Upper lobe of right lung (tissue), 1 donor: ENCODE results near the gene TCIRG1. TPM values are rescaled to one million over a fixed set of nuclear protein-coding genes. Genes with fewer than 3 reads are reported as not detected.

Source experiments
- ATAC-seq: fragments of 200-7000 bp; cut with Tn5 transposase; one replicate; pipeline ENCODE4 v1.9.1; 2020; ENCODE audit warnings: mild to moderate bottlenecking, moderate library complexity
- DNase-seq: peaks from one replicate; pipeline ENCODE4 v3.0.0-alpha.2; 2020
- H3K27ac ChIP-seq: fragments of 200-600 bp; one replicate; pipeline ENCODE4 v1.8.0; 2022
- H3K27me3 ChIP-seq: fragments of 200-600 bp; one replicate; pipeline ENCODE4 v1.8.0; 2022; ENCODE audit warnings: mild to moderate bottlenecking
- H3K36me3 ChIP-seq: fragments of 200-600 bp; one replicate; pipeline ENCODE4 v1.8.0; 2022
- H3K4me1 ChIP-seq: fragments of 200-600 bp; one replicate; pipeline ENCODE4 v1.8.0; 2022
- H3K4me3 ChIP-seq: fragments of 200-600 bp; one replicate; pipeline ENCODE4 v1.8.0; 2022; ENCODE audit warnings: mild to moderate bottlenecking
- H3K9me3 ChIP-seq: fragments of 200-600 bp; one replicate; pipeline ENCODE4 v1.8.0; 2022
- intact Hi-C: fragments of 100-400 bp; cut with DNase I; formaldehyde crosslinking; loops from one replicate; pipeline ENCODE4 v1.11.0; 2022
- total RNA-seq: library from RNA; stranded (reverse); fragmentation: NEBNext Ultra II Directional; extraction: Animal tissue kit (Norgen Biotek cat#: 25700); gene quantifications from one replicate; pipeline ENCODE4 v1.2.1, GENCODE V29; 2021
- TF ChIP-seq, protein P1 (sequence below): fragments of 200-600 bp; IDR thresholded peaks from one replicate; pipeline ENCODE4 v1.8.0; 2022; ENCODE audit warnings: antibody characterized with exemption
- donor health status: DM: no; HTN: yes; CAD: no; lungs with severe emphysema.

The TCIRG1 gene
- total RNA-seq, 1 donor from 2014 or later, result 216 TPM

DNA sequence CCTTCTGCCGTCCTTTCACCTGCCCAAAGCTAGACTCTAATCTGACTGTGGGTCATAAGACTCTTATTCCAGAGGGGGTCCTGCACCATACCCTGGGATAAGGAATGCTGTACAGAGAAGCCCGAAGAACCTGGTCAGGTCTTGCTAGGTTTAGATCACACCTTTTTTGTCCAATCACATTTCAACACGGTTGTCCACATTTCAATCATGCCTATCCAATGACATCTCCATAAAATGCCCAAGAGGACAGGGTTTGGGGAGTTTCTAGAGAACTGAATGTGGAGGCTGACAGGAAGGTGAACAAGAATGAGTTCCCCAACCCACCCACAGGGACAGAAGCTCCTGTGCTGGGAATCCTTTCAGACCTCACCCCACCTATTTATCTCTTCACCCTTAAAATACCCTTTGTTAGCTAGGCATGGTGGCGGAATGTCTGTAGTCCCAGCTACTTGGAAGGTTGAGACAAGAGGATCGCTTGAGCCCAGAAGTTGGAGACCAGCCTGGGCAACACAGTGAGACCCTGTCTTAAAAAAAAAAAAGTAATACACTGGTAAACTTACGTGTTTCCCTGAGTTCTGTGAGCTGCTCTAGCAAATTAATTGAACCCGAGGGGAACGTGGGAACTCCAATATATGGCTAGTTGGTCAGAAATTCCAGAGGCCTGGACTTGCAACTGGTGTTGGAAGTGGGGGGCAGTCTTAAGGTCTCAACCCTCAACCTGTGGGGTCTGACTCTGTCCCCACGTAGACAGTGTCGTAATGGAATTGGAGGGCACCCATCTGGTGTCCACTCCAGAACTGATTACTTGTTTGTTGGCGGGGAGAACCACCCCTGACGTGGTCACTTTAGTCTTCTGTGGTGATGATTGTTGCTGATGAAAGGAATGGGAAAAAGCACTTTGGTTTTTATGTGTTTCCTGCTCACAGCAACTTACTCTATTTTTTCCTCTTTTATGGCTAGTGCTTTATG is 17.8 kb downstream of the TCIRG1 start:
- TF ChIP-seq, protein P1, sequence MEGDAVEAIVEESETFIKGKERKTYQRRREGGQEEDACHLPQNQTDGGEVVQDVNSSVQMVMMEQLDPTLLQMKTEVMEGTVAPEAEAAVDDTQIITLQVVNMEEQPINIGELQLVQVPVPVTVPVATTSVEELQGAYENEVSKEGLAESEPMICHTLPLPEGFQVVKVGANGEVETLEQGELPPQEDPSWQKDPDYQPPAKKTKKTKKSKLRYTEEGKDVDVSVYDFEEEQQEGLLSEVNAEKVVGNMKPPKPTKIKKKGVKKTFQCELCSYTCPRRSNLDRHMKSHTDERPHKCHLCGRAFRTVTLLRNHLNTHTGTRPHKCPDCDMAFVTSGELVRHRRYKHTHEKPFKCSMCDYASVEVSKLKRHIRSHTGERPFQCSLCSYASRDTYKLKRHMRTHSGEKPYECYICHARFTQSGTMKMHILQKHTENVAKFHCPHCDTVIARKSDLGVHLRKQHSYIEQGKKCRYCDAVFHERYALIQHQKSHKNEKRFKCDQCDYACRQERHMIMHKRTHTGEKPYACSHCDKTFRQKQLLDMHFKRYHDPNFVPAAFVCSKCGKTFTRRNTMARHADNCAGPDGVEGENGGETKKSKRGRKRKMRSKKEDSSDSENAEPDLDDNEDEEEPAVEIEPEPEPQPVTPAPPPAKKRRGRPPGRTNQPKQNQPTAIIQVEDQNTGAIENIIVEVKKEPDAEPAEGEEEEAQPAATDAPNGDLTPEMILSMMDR, result no peak
- DNase-seq (peak; percentile 13), ATAC-seq (no peak)
- H3K27me3 ChIP-seq, result no peaks in the 10 kb centered on the region
- no peak overlapping the region for H3K4me3 ChIP-seq
- H3K36me3 ChIP-seq, result peaks cover 34% of the 10 kb centered on the region
- no peaks in the 10 kb centered on the region for H3K4me1 ChIP-seq
- H3K9me3 ChIP-seq, result no peaks in the 10 kb centered on the region
- H3K27ac ChIP-seq, result no peak overlapping the region
- intact Hi-C loops, result no loop called here

DNA sequence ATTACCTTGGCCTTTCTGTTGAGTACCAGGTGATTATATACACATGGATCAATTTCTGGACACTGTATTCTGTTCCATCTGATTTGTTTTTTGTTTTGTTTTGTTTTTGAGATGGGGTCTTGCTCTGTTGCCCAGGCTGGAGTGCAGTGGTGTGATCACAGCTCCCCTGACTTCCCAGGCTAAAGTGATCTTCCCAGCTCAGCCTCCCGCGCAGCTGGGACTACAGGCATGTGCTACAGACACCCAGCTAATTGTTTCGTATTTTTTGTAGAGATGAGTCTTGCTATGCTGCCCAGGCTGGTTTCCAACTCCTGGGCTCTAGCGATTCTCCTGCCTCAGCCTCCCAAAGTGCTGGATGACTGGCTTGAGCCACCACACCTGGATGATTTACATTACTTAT is 19.0 kb downstream of the TCIRG1 start:
- intact Hi-C loops, result no loop called here
- Histone ChIP-seq H3K27ac (no peak overlapping the region), H3K4me1 (no peaks in the 10 kb centered on the region), H3K36me3 (peaks cover 36% of the 10 kb centered on the region), H3K9me3 (no peaks in the 10 kb centered on the region), H3K4me3 (no peak overlapping the region), H3K27me3 (no peaks in the 10 kb centered on the region)
- peak; percentile 21 for DNase-seq
- no peak for ATAC-seq
- TF ChIP-seq, protein P1, result no peak

DNA sequence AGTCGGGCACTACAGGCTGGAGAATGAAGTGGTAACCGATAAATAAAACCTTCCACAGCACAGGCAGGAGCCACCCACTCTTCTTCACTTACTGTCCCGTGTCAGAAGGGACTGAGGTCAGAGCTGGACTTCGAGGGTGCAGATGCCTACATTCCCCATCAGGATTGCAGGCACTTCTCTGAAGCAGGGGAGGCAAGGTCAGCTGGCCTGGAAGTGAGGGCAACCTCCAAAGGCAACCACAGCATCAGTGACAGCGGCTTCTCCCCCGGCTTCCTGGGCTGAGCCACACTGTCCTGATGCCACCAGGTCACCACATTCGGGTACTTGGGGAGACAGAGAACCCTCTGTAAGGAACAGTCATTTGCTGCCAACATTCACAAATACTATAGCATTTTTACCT is 22.7 kb downstream of the TCIRG1 start:
- intact Hi-C loops, result no loop called here
- Histone ChIP-seq H3K4me3 (no peak overlapping the region), H3K9me3 (no peaks in the 10 kb centered on the region), H3K4me1 (no peaks in the 10 kb centered on the region), H3K27me3 (no peaks in the 10 kb centered on the region), H3K36me3 (peaks cover 68% of the 10 kb centered on the region), H3K27ac (no peak overlapping the region)
- ATAC-seq, result no peak
- TF ChIP-seq, protein P1, result no peak
- DNase-seq, result peak; percentile 33

DNA sequence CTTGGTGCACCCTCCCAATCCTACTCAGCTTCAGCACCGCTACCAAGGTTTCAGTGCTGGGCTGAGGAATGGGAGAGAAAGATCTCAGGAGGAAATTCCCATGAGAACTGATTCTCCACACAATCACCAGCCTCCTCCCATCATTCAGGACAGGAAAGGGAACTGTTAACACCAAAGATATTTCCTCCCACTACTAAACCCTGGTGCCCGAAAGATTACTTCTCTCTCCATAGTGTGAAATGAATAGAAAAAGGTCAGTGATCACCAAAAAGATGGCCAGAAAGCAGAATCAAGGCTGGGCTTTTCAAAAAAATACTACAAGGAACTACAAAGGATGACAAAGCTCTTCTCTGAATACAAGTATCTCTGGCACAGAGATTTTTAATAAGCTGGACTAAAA is 26.1 kb downstream of the TCIRG1 start:
- intact Hi-C loops, result no loop called here
- DNase-seq (no peak), ATAC-seq (no peak)

DNA sequence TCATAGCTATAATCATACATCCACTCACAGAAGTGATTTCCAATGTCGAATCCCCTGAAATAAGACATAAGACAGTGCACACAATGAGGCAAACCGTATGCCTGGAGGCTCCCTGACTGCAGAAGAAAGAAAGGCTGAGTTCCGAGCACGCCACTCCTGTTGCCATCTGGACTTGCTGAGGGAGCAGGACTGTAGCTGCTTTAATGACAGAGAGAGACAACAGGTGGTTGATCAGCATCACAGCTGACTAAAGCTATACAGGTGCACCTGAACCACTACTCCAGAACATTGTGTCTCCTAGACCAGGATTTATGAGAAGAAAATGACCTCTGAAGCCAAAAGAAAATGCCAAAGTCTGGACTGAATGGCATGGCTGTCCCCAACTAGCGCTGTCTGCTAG is 27.0 kb downstream of the TCIRG1 start:
- intact Hi-C loops, result no loop called here
- Histone ChIP-seq H3K4me3 (no peak overlapping the region), H3K27me3 (no peaks in the 10 kb centered on the region), H3K36me3 (peaks cover 98% of the 10 kb centered on the region), H3K9me3 (no peaks in the 10 kb centered on the region), H3K27ac (no peak overlapping the region), H3K4me1 (no peaks in the 10 kb centered on the region)
- ATAC-seq, result no peak
- DNase-seq, result no peak
- TF ChIP-seq, protein P1, result no peak

More for the DNA sequence above, 26.1 kb downstream of the TCIRG1 start:
- no peak overlapping the region for H3K4me3 ChIP-seq
- H3K27ac ChIP-seq, result peak overlapping the region; percentile 11
- TF ChIP-seq, protein P1, result no peak
- peaks cover 95% of the 10 kb centered on the region for H3K36me3 ChIP-seq
- no peaks in the 10 kb centered on the region for H3K27me3 ChIP-seq
- H3K9me3 ChIP-seq, result no peaks in the 10 kb centered on the region
- no peaks in the 10 kb centered on the region for H3K4me1 ChIP-seq
